Erythroblast (primary cell): Measurements from ENCODE around the gene BLNK.

Source experiments
- GATA1 ChIP-seq: IDR thresholded peaks from 2 replicates; pipeline ENCODE4 v1.6.1; 2011; ENCODE audit warnings: low read depth, mild to moderate bottlenecking, control low read depth, low read length, moderate library complexity
- POLR2A ChIP-seq: IDR thresholded peaks from 2 replicates; pipeline ENCODE4 v1.6.1; 2011; ENCODE audit warnings: mild to moderate bottlenecking, low read length

DNA sequence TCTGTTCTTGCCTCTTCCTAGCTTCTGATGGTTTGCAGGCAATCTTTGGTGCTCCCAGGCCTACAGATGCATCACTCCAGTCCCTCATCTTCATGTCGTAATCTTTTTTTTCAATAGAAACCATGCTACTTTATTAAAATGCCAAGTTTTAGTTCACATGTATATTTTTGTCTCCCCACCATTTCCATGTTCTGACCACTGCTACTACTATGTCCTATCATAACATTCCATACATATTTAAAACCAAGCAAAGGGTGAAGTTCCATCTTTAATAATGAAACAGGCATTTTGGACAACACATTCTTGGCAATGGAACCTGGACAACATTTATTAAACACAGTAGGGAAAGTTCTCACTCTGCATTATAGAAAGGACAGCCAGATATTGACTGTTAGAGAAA, 82.5 kb downstream of the BLNK start:
- TF ChIP-seq POLR2A (no peak), GATA1 (no peak)
